ENCODE data around the gene PADI3. TPM values are rescaled to one million over a fixed set of nuclear protein-coding genes. Genes with fewer than 3 reads are reported as not detected.
A peak's percentile ranks its signal among the peaks of the same experiment; 100 is the strongest.

Gene PADI3
- polyA plus RNA-seq, 1 donor (not counting 4 experiments of a cell fraction or from before 2014, with no cell fraction given), result 6.1 TPM

GRCh38 chr1:17207046-17207445 lies 41.9 kb upstream of the PADI3 start:
- Histone ChIP-seq H2AFZ (ENCODE audit: control insufficient read depth, low read length) (no peak overlapping the region), H3K4me2 (ENCODE audit: control insufficient read depth, extremely low read depth, insufficient read depth, low read depth, low read length) (no peak overlapping the region), H3K27me3 (ENCODE audit: control insufficient read depth, extremely low read depth, insufficient read depth, low read length) (no peaks in the 10 kb centered on the region), H3K36me3 (ENCODE audit: control insufficient read depth in 2 of 2, extremely low read depth in 1 of 2, insufficient read depth in 2 of 2, low read length in 2 of 2) (no peaks in the 10 kb centered on the region), H4K20me1 (ENCODE audit: control insufficient read depth, extremely low read depth, insufficient read depth, low read length) (no peaks in the 10 kb centered on the region), H3K9me1 (ENCODE audit: control insufficient read depth, extremely low read depth, insufficient read depth, low read length) (peaks cover 2% of the 10 kb centered on the region), H3K9ac (ENCODE audit: control insufficient read depth, extremely low read depth, insufficient read depth, low read length) (peak overlapping the region; percentile 48), H3K79me2 (ENCODE audit: control insufficient read depth, insufficient read depth, low read length) (no peaks in the 10 kb centered on the region), H3K9me3 (ENCODE audit: control insufficient read depth, low read depth, low read length) (no peaks in the 10 kb centered on the region), H3K4me1 (ENCODE audit: control insufficient read depth, extremely low read depth, insufficient read depth, low read length) (peaks cover 53% of the 10 kb centered on the region), H3K4me3 (ENCODE audit: control insufficient read depth in 2 of 3, extremely low read depth in 1 of 3, insufficient read depth in 2 of 3, low read depth in 1 of 3, low read length in 3 of 3) (no peak overlapping the region), H3K27ac (ENCODE audit: control insufficient read depth, insufficient read depth, low read length) (no peak overlapping the region)
- DNase-seq (ENCODE audit: low read depth, low spot score), result no peak
- no peak for TF ChIP-seq EZH2 (IDR thresholded peaks at IDR 0.05; ENCODE audit: low read length)
- TF ChIP-seq, protein P1, sequence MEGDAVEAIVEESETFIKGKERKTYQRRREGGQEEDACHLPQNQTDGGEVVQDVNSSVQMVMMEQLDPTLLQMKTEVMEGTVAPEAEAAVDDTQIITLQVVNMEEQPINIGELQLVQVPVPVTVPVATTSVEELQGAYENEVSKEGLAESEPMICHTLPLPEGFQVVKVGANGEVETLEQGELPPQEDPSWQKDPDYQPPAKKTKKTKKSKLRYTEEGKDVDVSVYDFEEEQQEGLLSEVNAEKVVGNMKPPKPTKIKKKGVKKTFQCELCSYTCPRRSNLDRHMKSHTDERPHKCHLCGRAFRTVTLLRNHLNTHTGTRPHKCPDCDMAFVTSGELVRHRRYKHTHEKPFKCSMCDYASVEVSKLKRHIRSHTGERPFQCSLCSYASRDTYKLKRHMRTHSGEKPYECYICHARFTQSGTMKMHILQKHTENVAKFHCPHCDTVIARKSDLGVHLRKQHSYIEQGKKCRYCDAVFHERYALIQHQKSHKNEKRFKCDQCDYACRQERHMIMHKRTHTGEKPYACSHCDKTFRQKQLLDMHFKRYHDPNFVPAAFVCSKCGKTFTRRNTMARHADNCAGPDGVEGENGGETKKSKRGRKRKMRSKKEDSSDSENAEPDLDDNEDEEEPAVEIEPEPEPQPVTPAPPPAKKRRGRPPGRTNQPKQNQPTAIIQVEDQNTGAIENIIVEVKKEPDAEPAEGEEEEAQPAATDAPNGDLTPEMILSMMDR (optimal IDR thresholded peaks at IDR 0.05 in 1 of 3, IDR thresholded peaks at IDR 0.05 in 1 of 3, conservative IDR thresholded peaks at IDR 0.05 in 1 of 3; ENCODE audit: extremely low read depth in 1 of 3, insufficient read depth in 2 of 3, low read length in 3 of 3), result no peak
- dilution Hi-C loops (cut with MboI; ENCODE audit: extremely low pct_ligation_motif_present, low sequenced_read_pairs), result no loop called here
- no peak for FAIRE-seq

- H3K4me3 ChIP-seq (ENCODE audit: control insufficient read depth in 2 of 3, extremely low read depth in 1 of 3, insufficient read depth in 2 of 3, low read depth in 1 of 3, low read length in 3 of 3), result no peak overlapping the region
- H3K4me1 ChIP-seq (ENCODE audit: control insufficient read depth, extremely low read depth, insufficient read depth, low read length), result peaks cover 58% of the 10 kb centered on the region
- no peaks in the 10 kb centered on the region for H3K79me2 ChIP-seq (ENCODE audit: control insufficient read depth, insufficient read depth, low read length)
- H3K4me2 ChIP-seq (ENCODE audit: control insufficient read depth, extremely low read depth, insufficient read depth, low read depth, low read length), result peak overlapping the region; percentile 47
- peak overlapping the region; percentile 80 for H3K27ac ChIP-seq (ENCODE audit: control insufficient read depth, insufficient read depth, low read length)
- no peaks in the 10 kb centered on the region for H3K9me3 ChIP-seq (ENCODE audit: control insufficient read depth, low read depth, low read length)
- H2AFZ ChIP-seq (ENCODE audit: control insufficient read depth, low read length), result no peak overlapping the region
- dilution Hi-C loops (cut with MboI; ENCODE audit: extremely low pct_ligation_motif_present, low sequenced_read_pairs), result no loop called here
- peak overlapping the region; percentile 48 for H3K9ac ChIP-seq (ENCODE audit: control insufficient read depth, extremely low read depth, insufficient read depth, low read length)
- H3K36me3 ChIP-seq (ENCODE audit: control insufficient read depth in 2 of 2, extremely low read depth in 1 of 2, insufficient read depth in 2 of 2, low read length in 2 of 2), result no peaks in the 10 kb centered on the region
- no peak for DNase-seq (ENCODE audit: low read depth, low spot score)
- H3K9me1 ChIP-seq (ENCODE audit: control insufficient read depth, extremely low read depth, insufficient read depth, low read length), result peaks cover 2% of the 10 kb centered on the region
- no peaks in the 10 kb centered on the region for H4K20me1 ChIP-seq (ENCODE audit: control insufficient read depth, extremely low read depth, insufficient read depth, low read length)
- FAIRE-seq, result peak; percentile 20
- TF ChIP-seq, protein P1 (optimal IDR thresholded peaks at IDR 0.05 in 1 of 3, IDR thresholded peaks at IDR 0.05 in 1 of 3, conservative IDR thresholded peaks at IDR 0.05 in 1 of 3; ENCODE audit: extremely low read depth in 1 of 3, insufficient read depth in 2 of 3, low read length in 3 of 3), result no peak
- no peak for TF ChIP-seq EZH2 (IDR thresholded peaks at IDR 0.05; ENCODE audit: low read length)
- no peaks in the 10 kb centered on the region for H3K27me3 ChIP-seq (ENCODE audit: control insufficient read depth, extremely low read depth, insufficient read depth, low read length)
Measured at GRCh38 chr1:17207540-17207939, 41.4 kb upstream of the PADI3 start.
